SK-N-SH treated with all-trans-retinoic acid at 6 μM for 48 hours (cell line): ENCODE data around the gene RSPRY1.
"Not testable (repeated sequence)": the region's sequence is repeated elsewhere in the genome, so short reads cannot be mapped to it uniquely, and the experiment has no call there.

ENCODE experiments used
- ATAC-seq: fragments of 200-7000 bp; cut with Tn5 transposase; 3 replicates; pipeline ENCODE4 v1.9.1; 2020; ENCODE audit warnings: mild to moderate bottlenecking, moderate library complexity
- BACH2 ChIP-seq: fragments of 250-450 bp; sonication (Bioruptor Pico); IDR thresholded peaks from 2 replicates; pipeline ENCODE4 v1.9.0; 2021; ENCODE audit warnings: mild to moderate bottlenecking, borderline replicate concordance
- CREB5 ChIP-seq: fragments of 250-450 bp; sonication (Bioruptor Pico); IDR thresholded peaks from 2 replicates; pipeline ENCODE4 v1.5.1; 2020; ENCODE audit warnings: low read depth, mild to moderate bottlenecking, moderate library complexity
- CSDC2 ChIP-seq: fragments of 250-450 bp; sonication (Bioruptor Pico); IDR thresholded peaks from 2 replicates; pipeline ENCODE4 v1.5.0; 2020; ENCODE audit warnings: mild to moderate bottlenecking, moderate library complexity
- CSRNP3 ChIP-seq: fragments of 250-450 bp; sonication (Bioruptor Pico); IDR thresholded peaks from 2 replicates; pipeline ENCODE4 v1.5.1; 2021; ENCODE audit warnings: mild to moderate bottlenecking, moderate library complexity
- ISL1 ChIP-seq: fragments of 250-450 bp; sonication (Bioruptor Pico); IDR thresholded peaks from 2 replicates; pipeline ENCODE4 v2.1.2; 2022; ENCODE audit warnings: mild to moderate bottlenecking, moderate library complexity
- OSR1 ChIP-seq: fragments of 250-450 bp; sonication (Bioruptor Pico); IDR thresholded peaks from 2 replicates; pipeline ENCODE4 v1.8.0; 2022; ENCODE audit warnings: moderate library complexity, mild to moderate bottlenecking, inconsistent platforms
- PATZ1 ChIP-seq: fragments of 250-450 bp; sonication (Bioruptor Pico); IDR thresholded peaks from 2 replicates; pipeline ENCODE4 v1.8.0; 2020; ENCODE audit warnings: mild to moderate bottlenecking, moderate library complexity, borderline replicate concordance
- POU6F1 ChIP-seq: fragments of 250-450 bp; sonication (Bioruptor Pico); IDR thresholded peaks from 2 replicates; pipeline ENCODE4 v1.8.0; 2021; ENCODE audit warnings: low read depth, mild to moderate bottlenecking, moderate library complexity, borderline replicate concordance
- PPARA ChIP-seq: fragments of 250-450 bp; sonication (Bioruptor Pico); IDR thresholded peaks from 2 replicates; pipeline ENCODE4 v1.5.0; 2020; ENCODE audit warnings: mild to moderate bottlenecking, borderline replicate concordance
- SNAI2 ChIP-seq: fragments of 250-450 bp; sonication (Bioruptor Pico); IDR thresholded peaks from 2 replicates; pipeline ENCODE4 v1.5.0; 2020; ENCODE audit warnings: mild to moderate bottlenecking, moderate library complexity
- TOX ChIP-seq: fragments of 250-450 bp; sonication (Bioruptor Pico); IDR thresholded peaks from 2 replicates; pipeline ENCODE4 v1.8.0; 2021; ENCODE audit warnings: mild to moderate bottlenecking, moderate library complexity, borderline replicate concordance
- TSHZ2 ChIP-seq: fragments of 250-450 bp; sonication (Bioruptor Pico); IDR thresholded peaks from 2 replicates; pipeline ENCODE4 v1.5.0; 2020; ENCODE audit warnings: mild to moderate bottlenecking, moderate library complexity
- ZC3H10 ChIP-seq: fragments of 250-450 bp; sonication (Bioruptor Pico); IDR thresholded peaks from 2 replicates; pipeline ENCODE4 v1.5.1; 2021; ENCODE audit warnings: mild to moderate bottlenecking, moderate library complexity
- ZNF8 ChIP-seq: fragments of 450-650 bp; formaldehyde crosslinking; IDR thresholded peaks from 2 replicates; pipeline ENCODE4 v1.5.0; 2020; ENCODE audit warnings: mild to moderate bottlenecking, moderate library complexity

RSPRY1 gene

GRCh38 chr16:57187902-57188710 is 2.0 kb downstream of the RSPRY1 start:
- ATAC-seq: not testable (repeated sequence)

- TF ChIP-seq ISL1 (CRISPR knock-in tag) (no peak), TSHZ2 (CRISPR knock-in tag) (no peak), TOX (no peak), OSR1 (no peak), SNAI2 (CRISPR knock-in tag) (no peak), POU6F1 (CRISPR knock-in tag) (no peak), PPARA (CRISPR knock-in tag) (no peak), CSDC2 (CRISPR knock-in tag) (no peak), PATZ1 (CRISPR knock-in tag) (no peak), ZC3H10 (CRISPR knock-in tag) (no peak)
- no peak for ATAC-seq
Observed at GRCh38 chr16:57188711-57189002, 2.5 kb downstream of the RSPRY1 start.

- not testable (repeated sequence) for ATAC-seq
Observed at GRCh38 chr16:57189527-57189926, 3.4 kb downstream of the RSPRY1 start.

GRCh38 chr16:57190136-57190535 is 4.0 kb downstream of the RSPRY1 start:
- no peak for ATAC-seq
- no peak for TF ChIP-seq CSRNP3

GRCh38 chr16:57191056-57191571 is 5.0 kb downstream of the RSPRY1 start:
- no peak for ATAC-seq
- TF ChIP-seq ISL1 (CRISPR knock-in tag): no peak
- no peak for TF ChIP-seq ZNF8

GRCh38 chr16:57192146-57192545 is 6.0 kb downstream of the RSPRY1 start:
- TF ChIP-seq CSRNP3 (no peak), POU6F1 (CRISPR knock-in tag) (no peak), ZNF8 (no peak), OSR1 (no peak), BACH2 (CRISPR knock-in tag) (no peak), CREB5 (CRISPR knock-in tag) (no peak)
- ATAC-seq: no peak
